HG02571 (cell line): Measurements from ENCODE around the gene TUBG1.
A peak's percentile ranks its signal among the peaks of the same experiment; 100 is the strongest.

Experiments
- ATAC-seq: cut with Tn5 transposase; IDR thresholded peaks from one replicate; pipeline ENCODE4 v1.9.1; 2021; ENCODE audit warnings: mild to moderate bottlenecking, moderate library complexity; ENCODE audit not compliant: unreplicated experiment

TUBG1 gene

DNA sequence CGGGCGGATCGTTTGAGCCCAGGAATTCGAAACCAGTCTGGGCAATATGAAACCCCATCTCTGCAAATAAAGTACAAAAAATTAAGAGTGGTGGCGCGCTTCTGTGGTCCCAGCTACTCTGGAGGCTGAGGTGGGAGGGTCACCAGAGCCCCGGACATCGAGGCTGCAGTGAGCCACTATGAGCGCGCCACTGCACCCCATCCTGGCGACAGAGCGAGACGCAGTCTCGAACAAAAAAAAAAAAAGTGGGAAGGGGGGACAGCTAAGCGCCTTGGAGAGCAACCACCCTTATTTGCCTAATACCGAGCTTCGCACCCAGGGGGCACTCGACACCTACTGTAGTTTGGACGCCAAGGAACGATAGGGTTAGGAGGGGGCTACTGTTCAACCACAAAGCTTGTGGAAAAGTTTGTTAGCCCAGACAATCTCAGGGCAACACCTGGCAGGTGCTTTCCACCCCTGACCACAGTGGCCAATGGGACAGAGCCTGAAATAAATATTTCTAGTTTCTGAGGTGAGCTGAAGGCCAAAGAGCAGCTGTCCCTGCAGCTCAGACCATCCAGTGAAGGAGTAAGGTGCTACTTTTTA lies 31.1 kb upstream of the TUBG1 start:
- peak; percentile 52 for ATAC-seq

DNA sequence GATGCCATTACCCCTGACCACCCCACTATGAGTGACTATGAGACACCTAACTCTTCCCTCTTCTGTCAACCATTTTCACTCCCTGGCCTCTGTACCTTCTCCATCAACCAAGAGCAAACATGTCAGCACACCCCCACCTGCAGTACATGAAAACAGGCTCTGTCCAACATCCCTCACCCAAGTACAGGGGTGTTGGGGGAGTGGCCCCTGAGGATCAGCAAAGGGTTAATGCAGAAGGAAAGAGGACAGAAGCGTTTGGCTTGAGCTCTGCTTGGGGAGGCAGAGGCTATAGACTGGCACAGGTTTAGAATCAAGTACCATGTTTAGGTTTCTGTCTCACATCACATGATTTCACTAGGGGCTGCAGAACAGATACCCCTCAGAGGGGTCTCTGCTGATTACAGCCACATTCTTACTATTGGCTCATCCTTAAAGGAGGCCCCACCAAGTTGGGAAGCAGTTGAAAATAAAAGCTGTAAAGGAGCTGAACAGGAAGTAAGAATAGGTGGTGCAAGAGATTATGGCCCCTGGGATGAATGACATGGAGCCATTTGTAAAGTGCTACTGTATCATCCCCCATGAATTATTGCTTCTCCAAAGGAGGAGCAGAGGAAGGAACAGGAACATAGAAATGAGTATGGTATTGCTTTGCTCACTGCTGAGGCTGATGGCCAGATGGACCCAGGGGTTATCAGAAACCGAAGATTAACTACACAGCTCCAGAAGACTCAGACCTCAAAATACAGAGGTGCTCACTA lies 29.5 kb upstream of the TUBG1 start:
- ATAC-seq: no peak

- ATAC-seq: no peak
These were observed 27.7 kb upstream of the TUBG1 start for GRCh38 chr17:42581744-42582270.

- ATAC-seq: no peak
These were observed 24.6 kb upstream of the TUBG1 start for GRCh38 chr17:42584880-42585279.

- no peak for ATAC-seq
These were observed 24.1 kb upstream of the TUBG1 start for GRCh38 chr17:42585353-42585752.

- no peak for ATAC-seq
These were observed 22.8 kb upstream of the TUBG1 start for GRCh38 chr17:42586514-42587230.

GRCh38 chr17:42590886-42591285 lies 18.6 kb upstream of the TUBG1 start:
- ATAC-seq: no peak

- ATAC-seq: no peak
These were observed 18.1 kb upstream of the TUBG1 start for GRCh38 chr17:42591411-42591810.

DNA sequence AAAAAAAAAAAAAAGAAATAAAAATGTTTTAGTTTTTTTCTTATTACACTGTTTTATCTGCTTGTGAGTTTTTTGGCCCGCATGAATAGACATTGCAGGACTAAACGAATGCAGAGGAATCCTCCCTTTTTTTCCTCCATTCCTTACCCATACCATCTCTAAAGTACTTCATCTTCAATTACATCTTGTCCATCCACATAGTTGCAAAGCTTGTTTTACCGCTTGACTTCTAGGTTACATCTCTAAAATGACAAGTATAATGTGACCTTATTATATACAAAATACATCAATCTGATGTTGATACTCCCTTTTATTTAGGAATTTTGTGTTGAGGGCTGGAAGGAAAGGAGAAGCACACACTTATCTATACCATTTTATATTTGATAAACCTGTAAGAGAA lies 13.1 kb upstream of the TUBG1 start:
- ATAC-seq: no peak

GRCh38 chr17:42598905-42599304 lies 10.6 kb upstream of the TUBG1 start:
- no peak for ATAC-seq

DNA sequence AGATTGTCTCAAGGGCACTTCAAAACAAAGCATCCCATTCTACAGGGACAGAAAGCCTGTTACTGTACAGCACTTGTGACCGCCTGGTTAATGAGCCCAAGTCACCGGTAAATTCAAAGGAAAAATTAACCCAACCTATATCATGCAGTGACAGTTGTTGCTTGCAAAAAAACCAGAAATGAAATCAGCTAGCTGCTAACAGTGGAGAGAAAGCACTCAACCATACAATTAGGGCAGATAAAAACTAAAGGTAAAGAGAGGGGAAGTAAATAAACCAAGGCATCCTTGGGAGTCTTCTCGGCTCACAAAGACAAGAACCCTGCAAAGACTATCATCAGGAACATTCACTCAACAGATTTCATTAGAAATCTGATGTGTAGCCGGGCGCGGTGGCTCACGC lies 6.2 kb upstream of the TUBG1 start:
- no peak for ATAC-seq

GRCh38 chr17:42607769-42608168 lies 1.7 kb upstream of the TUBG1 start:
- no peak for ATAC-seq

GRCh38 chr17:42608305-42609181 lies 940 bp upstream of the TUBG1 start:
- ATAC-seq: peak; percentile 19

- peak; percentile 7 for ATAC-seq
These were observed 625 bp downstream of the TUBG1 start for GRCh38 chr17:42609814-42610801.

DNA sequence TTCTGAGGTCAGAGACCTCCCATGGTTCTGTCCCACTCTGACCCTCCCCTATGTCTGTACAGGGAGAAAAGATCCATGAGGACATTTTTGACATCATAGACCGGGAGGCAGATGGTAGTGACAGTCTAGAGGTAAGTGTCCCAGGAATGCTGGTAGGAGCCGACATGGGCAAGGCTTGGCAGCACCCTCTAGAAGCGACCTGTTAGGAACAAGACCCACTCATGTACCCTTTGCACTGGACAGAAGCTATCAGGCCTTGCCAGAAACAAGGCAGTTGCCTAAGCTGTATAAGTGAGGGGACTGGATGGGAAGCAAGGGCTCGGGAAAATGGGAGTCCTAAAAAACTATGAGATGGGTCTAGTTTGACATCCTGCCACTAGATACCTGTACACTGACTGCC lies 2.5 kb downstream of the TUBG1 start:
- ATAC-seq: no peak

DNA sequence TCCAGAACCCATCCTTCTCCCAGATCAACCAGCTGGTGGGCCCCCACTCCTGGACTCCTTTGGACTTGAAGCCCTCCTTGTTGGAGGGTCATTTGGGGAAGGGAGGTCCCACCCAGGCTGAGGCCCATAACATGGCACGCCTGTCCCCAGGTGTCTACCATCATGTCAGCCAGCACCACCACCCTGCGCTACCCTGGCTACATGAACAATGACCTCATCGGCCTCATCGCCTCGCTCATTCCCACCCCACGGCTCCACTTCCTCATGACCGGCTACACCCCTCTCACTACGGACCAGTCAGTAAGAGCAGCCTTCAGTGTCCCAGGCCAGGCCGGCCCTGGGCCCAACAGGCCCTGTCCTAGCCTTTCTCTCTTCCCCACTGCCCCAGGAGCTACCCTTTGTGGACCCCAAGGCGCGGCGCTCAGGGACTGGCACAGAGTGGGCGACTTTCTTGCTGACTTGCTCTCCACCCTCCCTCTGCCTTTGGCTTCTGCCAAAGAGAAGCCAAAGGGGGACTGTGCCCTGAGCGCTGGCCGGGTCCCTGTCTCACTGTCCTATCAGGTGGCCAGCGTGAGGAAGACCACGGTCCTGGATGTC lies 4.3 kb downstream of the TUBG1 start:
- ATAC-seq: no peak

GRCh38 chr17:42617956-42618431 lies 8.5 kb downstream of the TUBG1 start:
- peak; percentile 21 for ATAC-seq

DNA sequence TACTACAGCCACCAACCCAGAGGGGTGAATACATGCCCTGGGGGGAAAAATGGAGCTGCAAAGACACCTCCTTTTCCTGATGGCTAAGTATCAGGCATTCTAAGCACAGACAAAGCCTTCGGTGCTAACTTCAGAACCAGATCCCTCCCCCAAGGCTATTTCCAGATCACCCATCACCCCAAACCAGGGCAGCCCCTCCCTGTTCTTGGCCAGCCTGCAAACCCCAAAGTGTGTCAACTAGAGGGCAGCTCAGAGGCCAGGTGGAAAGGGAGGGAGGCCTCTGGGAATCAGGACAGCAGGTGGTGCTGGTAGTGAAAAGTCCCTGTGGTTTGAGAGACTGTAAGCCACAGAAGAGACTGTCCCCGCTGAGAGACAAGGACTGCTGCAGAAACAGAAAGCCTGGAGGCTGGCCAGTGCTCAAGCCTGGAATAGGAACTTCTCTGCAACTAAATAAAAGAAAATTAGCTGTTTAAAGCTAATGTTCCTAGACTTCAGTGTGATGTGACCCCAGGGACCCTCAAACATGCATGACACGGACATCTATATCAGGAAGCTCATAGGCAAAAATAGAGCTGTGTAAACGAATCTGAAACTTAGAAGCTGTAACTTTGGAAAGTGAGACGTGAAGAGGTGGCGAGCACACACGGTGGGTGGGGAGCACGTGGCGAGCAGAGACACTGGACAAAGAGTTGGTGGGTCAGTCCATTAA lies 9.1 kb downstream of the TUBG1 start:
- ATAC-seq: peak; percentile 69
